Effector memory CD8-positive, alpha-beta T cell (primary cell): ENCODE results near the gene PPIP5K1.
A peak's percentile ranks its signal among the peaks of the same experiment; 100 is the strongest.

Source experiments
- ATAC-seq: fragments of 150-1000 bp; cut with Tn5 transposase; replicated peaks from 2 replicates; pipeline ENCODE4 v1.10.0; 2021; ENCODE audit warnings: mild to moderate bottlenecking, moderate library complexity
- DNase-seq, 3 experiments: peaks; one replicate each; pipeline ENCODE4 v3.0.0; 2021
- H3K27ac Mint-ChIP-seq, 2 donors: one replicate each; pipeline ENCODE4 v1.8.0; 2022; ENCODE audit warnings: mild to moderate bottlenecking in 2 of 2, mixed read lengths in 2 of 2, moderate library complexity in 2 of 2
- H3K27me3 Mint-ChIP-seq, 2 donors: one replicate each; pipeline ENCODE4 v1.8.0; 2022; ENCODE audit warnings: mixed read lengths in 2 of 2
- H3K36me3 Mint-ChIP-seq: one replicate; pipeline ENCODE4 v1.8.0; 2022; ENCODE audit warnings: mild to moderate bottlenecking, moderate library complexity, mixed read lengths; ENCODE audit not compliant: insufficient read depth
- H3K4me1 Mint-ChIP-seq, 2 donors: one replicate each; pipeline ENCODE4 v1.8.0; 2022; ENCODE audit warnings: low read depth in 2 of 2, mixed read lengths in 2 of 2
- H3K4me3 Mint-ChIP-seq, 2 donors: one replicate each; pipeline ENCODE4 v1.8.0; 2022; ENCODE audit warnings: mild to moderate bottlenecking in 2 of 2, mixed read lengths in 2 of 2, moderate library complexity in 2 of 2
- H3K9me3 Mint-ChIP-seq, 2 donors: one replicate each; pipeline ENCODE4 v1.8.0; 2022; ENCODE audit warnings: mixed read lengths in 2 of 2

PPIP5K1 gene

GRCh38 chr15:43529587-43530345, 60.2 kb downstream of the PPIP5K1 start:
- peak overlapping the region in 1 of 2 donors; percentile 56 for H3K27ac Mint-ChIP-seq
- no peak overlapping the region for H3K4me3 Mint-ChIP-seq
- no peaks in the 10 kb centered on the region for H3K9me3 Mint-ChIP-seq
- no peak for ATAC-seq
- no peaks in the 10 kb centered on the region for H3K27me3 Mint-ChIP-seq
- DNase-seq: no peak
- peaks cover 3% of the 10 kb centered on the region for H3K36me3 Mint-ChIP-seq
- H3K4me1 Mint-ChIP-seq: peaks cover 2 to 12% of the 10 kb centered on the region in 2 donors

- ATAC-seq (no peak), DNase-seq (no peak)
- peaks cover 2 to 12% of the 10 kb centered on the region in 2 donors for H3K4me1 Mint-ChIP-seq
- H3K27ac Mint-ChIP-seq: no peak overlapping the region
- H3K4me3 Mint-ChIP-seq: no peak overlapping the region
- peaks cover 3% of the 10 kb centered on the region for H3K36me3 Mint-ChIP-seq
- H3K9me3 Mint-ChIP-seq: no peaks in the 10 kb centered on the region
- H3K27me3 Mint-ChIP-seq: no peaks in the 10 kb centered on the region
Observed at GRCh38 chr15:43529141-43529540, 60.9 kb downstream of the PPIP5K1 start.

- peaks cover 3% of the 10 kb centered on the region for H3K36me3 Mint-ChIP-seq
- peaks cover 2 to 12% of the 10 kb centered on the region in 2 donors for H3K4me1 Mint-ChIP-seq
- no peak overlapping the region for H3K4me3 Mint-ChIP-seq
- no peak overlapping the region for H3K27ac Mint-ChIP-seq
- ATAC-seq (no peak), DNase-seq (no peak)
- H3K27me3 Mint-ChIP-seq: no peaks in the 10 kb centered on the region
- H3K9me3 Mint-ChIP-seq: no peaks in the 10 kb centered on the region
Observed at GRCh38 chr15:43528542-43529007, 61.4 kb downstream of the PPIP5K1 start.

GRCh38 chr15:43527802-43528541, 62.0 kb downstream of the PPIP5K1 start:
- H3K9me3 Mint-ChIP-seq: no peaks in the 10 kb centered on the region
- H3K4me3 Mint-ChIP-seq: no peak overlapping the region
- no peak overlapping the region for H3K27ac Mint-ChIP-seq
- peaks cover 3% of the 10 kb centered on the region for H3K36me3 Mint-ChIP-seq
- no peak for ATAC-seq
- H3K4me1 Mint-ChIP-seq: peaks cover 2 to 12% of the 10 kb centered on the region in 2 donors
- no peaks in the 10 kb centered on the region for H3K27me3 Mint-ChIP-seq
- no peak for DNase-seq

DNA sequence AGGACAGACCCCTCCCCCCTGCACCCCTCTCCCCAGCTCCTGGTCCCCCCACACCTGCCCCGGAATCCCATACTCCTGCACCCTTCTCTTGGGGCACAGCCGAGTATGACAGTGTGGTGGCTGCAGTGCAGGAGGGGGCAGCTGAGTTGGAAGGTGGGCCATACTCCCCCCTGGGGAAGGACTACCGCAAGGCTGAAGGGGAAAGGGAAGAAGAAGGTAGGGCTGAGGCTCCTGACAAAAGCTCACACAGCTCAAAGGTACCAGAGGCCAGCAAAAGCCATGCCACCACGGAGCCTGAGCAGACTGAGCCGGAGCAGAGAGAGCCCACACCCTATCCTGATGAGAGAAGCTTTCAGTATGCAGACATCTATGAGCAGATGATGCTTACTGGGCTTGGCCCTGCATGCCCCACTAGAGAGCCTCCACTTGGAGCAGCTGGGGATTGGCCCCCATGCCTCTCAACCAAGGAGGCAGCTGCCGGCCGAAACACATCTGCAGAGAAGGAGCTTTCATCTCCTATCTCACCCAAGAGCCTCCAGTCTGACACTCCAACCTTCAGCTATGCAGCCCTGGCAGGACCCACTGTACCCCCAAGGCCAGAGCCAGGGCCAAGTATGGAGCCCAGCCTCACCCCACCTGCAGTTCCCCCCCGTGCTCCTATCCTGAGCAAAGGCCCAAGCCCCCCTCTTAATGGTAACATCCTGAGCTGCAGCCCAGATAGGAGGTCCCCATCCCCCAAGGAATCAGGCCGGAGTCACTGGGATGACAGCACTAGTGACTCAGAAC, 62.8 kb downstream of the PPIP5K1 start:
- peaks cover 2 to 12% of the 10 kb centered on the region in 2 donors for H3K4me1 Mint-ChIP-seq
- peaks cover 3% of the 10 kb centered on the region for H3K36me3 Mint-ChIP-seq
- H3K4me3 Mint-ChIP-seq: no peak overlapping the region
- no peaks in the 10 kb centered on the region for H3K27me3 Mint-ChIP-seq
- no peaks in the 10 kb centered on the region for H3K9me3 Mint-ChIP-seq
- ATAC-seq: no peak
- no peak for DNase-seq
- no peak overlapping the region for H3K27ac Mint-ChIP-seq

DNA sequence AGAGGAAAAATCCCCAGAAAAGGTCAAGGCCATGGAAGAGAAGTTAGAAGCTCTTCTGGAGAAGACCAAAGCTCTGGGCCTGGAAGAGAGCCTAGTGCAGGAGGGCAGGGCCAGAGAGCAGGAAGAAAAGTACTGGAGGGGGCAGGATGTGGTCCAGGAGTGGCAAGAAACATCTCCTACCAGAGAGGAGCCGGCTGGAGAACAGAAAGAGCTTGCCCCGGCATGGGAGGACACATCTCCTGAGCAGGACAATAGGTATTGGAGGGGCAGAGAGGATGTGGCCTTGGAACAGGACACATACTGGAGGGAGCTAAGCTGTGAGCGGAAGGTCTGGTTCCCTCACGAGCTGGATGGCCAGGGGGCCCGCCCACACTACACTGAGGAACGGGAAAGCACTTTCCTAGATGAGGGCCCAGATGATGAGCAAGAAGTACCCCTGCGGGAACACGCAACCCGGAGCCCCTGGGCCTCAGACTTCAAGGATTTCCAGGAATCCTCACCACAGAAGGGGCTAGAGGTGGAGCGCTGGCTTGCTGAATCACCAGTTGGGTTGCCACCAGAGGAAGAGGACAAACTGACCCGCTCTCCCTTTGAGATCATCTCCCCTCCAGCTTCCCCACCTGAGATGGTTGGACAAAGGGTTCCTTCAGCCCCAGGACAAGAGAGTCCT, 63.6 kb downstream of the PPIP5K1 start:
- no peak for DNase-seq
- H3K4me1 Mint-ChIP-seq: peaks cover 2 to 12% of the 10 kb centered on the region in 2 donors

GRCh38 chr15:43525131-43525530, 64.9 kb downstream of the PPIP5K1 start:
- Mint-ChIP-seq H3K9me3 (no peaks in the 10 kb centered on the region), H3K4me1 (peaks cover 2 to 12% of the 10 kb centered on the region in 2 donors), H3K4me3 (no peak overlapping the region), H3K27ac (peak overlapping the region in 1 of 2 donors; percentile 63), H3K27me3 (no peaks in the 10 kb centered on the region), H3K36me3 (peaks cover 3% of the 10 kb centered on the region)
- ATAC-seq (no peak), DNase-seq (no peak)

More for the DNA sequence above, 63.6 kb downstream of the PPIP5K1 start:
- no peaks in the 10 kb centered on the region for H3K27me3 Mint-ChIP-seq
- H3K4me3 Mint-ChIP-seq: no peak overlapping the region
- no peak for ATAC-seq
- no peaks in the 10 kb centered on the region for H3K9me3 Mint-ChIP-seq
- peak overlapping the region in 1 of 2 donors; percentile 63 for H3K27ac Mint-ChIP-seq
- H3K36me3 Mint-ChIP-seq: peaks cover 3% of the 10 kb centered on the region

DNA sequence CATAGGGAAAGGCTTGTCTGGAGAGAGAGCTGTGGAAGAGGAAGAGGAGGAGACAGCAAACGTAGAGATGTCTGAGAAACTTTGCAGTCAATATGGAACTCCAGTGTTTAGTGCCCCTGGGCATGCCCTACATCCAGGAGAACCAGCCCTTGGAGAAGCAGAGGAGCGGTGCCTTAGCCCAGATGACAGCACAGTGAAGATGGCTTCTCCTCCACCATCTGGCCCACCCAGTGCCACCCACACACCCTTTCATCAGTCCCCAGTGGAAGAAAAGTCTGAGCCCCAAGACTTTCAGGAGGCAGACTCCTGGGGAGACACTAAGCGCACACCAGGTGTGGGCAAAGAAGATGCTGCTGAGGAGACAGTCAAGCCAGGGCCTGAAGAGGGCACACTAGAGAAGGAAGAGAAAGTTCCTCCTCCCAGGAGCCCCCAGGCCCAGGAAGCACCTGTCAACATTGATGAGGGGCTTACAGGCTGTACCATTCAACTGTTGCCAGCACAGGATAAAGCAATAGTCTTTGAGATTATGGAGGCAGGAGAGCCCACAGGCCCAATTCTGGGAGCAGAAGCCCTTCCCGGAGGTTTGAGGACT, 65.7 kb downstream of the PPIP5K1 start:
- no peak for ATAC-seq
- peaks cover 2 to 12% of the 10 kb centered on the region in 2 donors for H3K4me1 Mint-ChIP-seq

GRCh38 chr15:43523646-43524045, 66.4 kb downstream of the PPIP5K1 start:
- no peak for DNase-seq
- Mint-ChIP-seq H3K9me3 (no peaks in the 10 kb centered on the region), H3K27me3 (peaks cover 13 to 15% of the 10 kb centered on the region in 2 donors), H3K4me3 (no peak overlapping the region), H3K36me3 (peaks cover 3% of the 10 kb centered on the region), H3K4me1 (peaks cover 2 to 13% of the 10 kb centered on the region in 2 donors), H3K27ac (peak overlapping the region in 1 of 2 donors; percentile 69)
- no peak for ATAC-seq

More for the DNA sequence above, 65.7 kb downstream of the PPIP5K1 start:
- Mint-ChIP-seq H3K36me3 (peaks cover 3% of the 10 kb centered on the region), H3K9me3 (no peaks in the 10 kb centered on the region), H3K27ac (no peak overlapping the region), H3K27me3 (peaks cover 6 to 8% of the 10 kb centered on the region in 2 donors), H3K4me3 (no peak overlapping the region)
- no peak for DNase-seq

GRCh38 chr15:43522247-43522646, 67.8 kb downstream of the PPIP5K1 start:
- H3K27ac Mint-ChIP-seq: no peak overlapping the region

GRCh38 chr15:43521419-43521818, 68.6 kb downstream of the PPIP5K1 start:
- Mint-ChIP-seq H3K4me1 (peaks cover 2 to 18% of the 10 kb centered on the region in 2 donors), H3K27me3 (peaks cover 35 to 37% of the 10 kb centered on the region in 2 donors), H3K4me3 (no peak overlapping the region), H3K27ac (no peak overlapping the region), H3K9me3 (no peaks in the 10 kb centered on the region), H3K36me3 (peaks cover 3% of the 10 kb centered on the region)
- DNase-seq (no peak), ATAC-seq (no peak)

More at GRCh38 chr15:43522247-43522646, 67.8 kb downstream of the PPIP5K1 start:
- Mint-ChIP-seq H3K9me3 (no peaks in the 10 kb centered on the region), H3K4me3 (no peak overlapping the region), H3K27me3 (peaks cover 27 to 29% of the 10 kb centered on the region in 2 donors), H3K36me3 (peaks cover 3% of the 10 kb centered on the region), H3K4me1 (peaks cover 2 to 18% of the 10 kb centered on the region in 2 donors)
- no peak for DNase-seq
- no peak for ATAC-seq

GRCh38 chr15:43520138-43520537, 69.9 kb downstream of the PPIP5K1 start:
- Mint-ChIP-seq H3K9me3 (no peaks in the 10 kb centered on the region), H3K27ac (no peak overlapping the region), H3K4me3 (no peak overlapping the region), H3K27me3 (peaks cover 46% of the 10 kb centered on the region in 2 donors), H3K36me3 (peaks cover 2% of the 10 kb centered on the region), H3K4me1 (peaks cover 1 to 8% of the 10 kb centered on the region in 2 donors)
- no peak for ATAC-seq
- DNase-seq: no peak
